ENCODE measurements around the gene KANK3. TPM values are rescaled to one million over a fixed set of nuclear protein-coding genes. Genes with fewer than 3 reads are reported as not detected.
A peak's percentile ranks its signal among the peaks of the same experiment; 100 is the strongest.

KANK3 gene
- total and polyA plus RNA-seq, 10 of the 15 experiments (the other 5 are each of a cell fraction or from before 2014, with no cell fraction given) = 0.03 to 0.93 (median 0.22) TPM; not detected in 1

- in situ Hi-C loops (cut with MboI) = no loop called here
- ChIA-PET POLR2A (interaction anchor here (0.6 kb wide), 2 partner anchors 38 to 368 kb away, joined by 4 to 5 read pairs; no protein-coding TSS in a partner anchor), RAD21 (ENCODE audit: unreplicated experiment) (no interaction called here), SMC1A (ENCODE audit: uncharacterized antibody, unreplicated experiment) (no interaction called here), CTCF (interaction anchor here (0.7 kb wide), 1 partner anchor 20 kb away, joined by 3 read pairs; no protein-coding TSS in a partner anchor)
- Histone ChIP-seq H3K9me3 (replicated peaks; ENCODE audit: control insufficient read depth, insufficient read depth, low read length) (no peaks in the 10 kb centered on the region), H3K4me1 (ENCODE audit: control insufficient read depth, insufficient read depth, low read length) (peaks cover 21% of the 10 kb centered on the region), H3K27me3 (replicated peaks in 1 of 2; ENCODE audit: control insufficient read depth in 2 of 2, insufficient read depth in 2 of 2, low read length in 1 of 2) (no peaks in the 10 kb centered on the region), H3K36me3 (ENCODE audit: control insufficient read depth in 2 of 2, insufficient read depth in 2 of 2, low read length in 1 of 2) (peaks cover 5 to 10% of the 10 kb centered on the region in 2 experiments), H2AFZ (ENCODE audit: control insufficient read depth, low read depth, low read length) (no peak overlapping the region), H3K4me3 (no peak overlapping the region), H4K20me1 (ENCODE audit: control insufficient read depth, insufficient read depth) (no peaks in the 10 kb centered on the region), H3K9ac (ENCODE audit: control insufficient read depth, insufficient read depth, low read length) (no peak overlapping the region), H3K79me2 (ENCODE audit: control insufficient read depth, insufficient read depth, low read length) (peaks cover 36% of the 10 kb centered on the region), H3K4me2 (ENCODE audit: control insufficient read depth, insufficient read depth) (peak overlapping the region; percentile 9; the same call in 1 of the 2 replicates), H3K27ac (ENCODE audit: control insufficient read depth, insufficient read depth) (no peak overlapping the region)
- no TSS peak for BruUV-seq (replicated peaks)
- DNase-seq (ENCODE audit: low read depth, low spot score) (no peak), FAIRE-seq (no peak), ATAC-seq (peak; percentile 9)
- 57% methylated on average over 13 of the region's 17 CpGs for WGBS (ENCODE audit: insufficient coverage, insufficient replicate concordance, low lambda C conversion rate, missing lambda C conversion rate)
- intact Hi-C loops (cut with micrococcal nuclease; ENCODE audit: unreplicated experiment) = loop anchor here (5.0 kb wide), 1 partner anchor 57 kb away; no protein-coding TSS in a partner anchor
- TF ChIP-seq SMAD5 (IDR thresholded peaks at IDR 0.05; ENCODE audit: low read depth) (no peak), STAT1 (conservative IDR thresholded peaks at IDR 0.05) (no peak), POLR2AphosphoS2 (IDR thresholded peaks at IDR 0.05; ENCODE audit: low read depth, low read length) (peak; percentile 74; the same call in 1 of the 2 replicates), ZNF217 (IDR thresholded peaks at IDR 0.05) (no peak), CREB1 (IDR thresholded peaks at IDR 0.05; ENCODE audit: low read depth) (no peak; the same call in 1 of the 2 replicates), CTCF (IDR thresholded peaks at IDR 0.05 in 2 of 3, conservative IDR thresholded peaks at IDR 0.05 in 1 of 3; ENCODE audit: control insufficient read depth in 2 of 3, extremely low read depth in 1 of 3, insufficient read depth in 1 of 3, low read depth in 3 of 3, low read length in 3 of 3) (peak in 1 of 3 experiments; percentile 16; a peak in 1 of 6 replicates), NFXL1 (IDR thresholded peaks at IDR 0.05; ENCODE audit: borderline replicate concordance) (no peak), RAD51 (IDR thresholded peaks at IDR 0.05) (no peak), TCF3 (IDR thresholded peaks at IDR 0.05; ENCODE audit: borderline replicate concordance, insufficient read depth, low read depth, low read length) (no peak), SMARCA5 (IDR thresholded peaks at IDR 0.05) (no peak), BRCA1 (IDR thresholded peaks at IDR 0.05; ENCODE audit: low read depth, low read length) (no peak), ATF3 (IDR thresholded peaks at IDR 0.05; ENCODE audit: borderline replicate concordance, extremely low read depth, low read depth, low read length) (no peak), YY1 (IDR thresholded peaks at IDR 0.05; ENCODE audit: low read depth, low read length) (no peak), HDAC2 (IDR thresholded peaks at IDR 0.05) (no peak), CHD1 (IDR thresholded peaks at IDR 0.05; ENCODE audit: low read depth, low read length) (no peak)
- TF ChIP-seq, protein P1, sequence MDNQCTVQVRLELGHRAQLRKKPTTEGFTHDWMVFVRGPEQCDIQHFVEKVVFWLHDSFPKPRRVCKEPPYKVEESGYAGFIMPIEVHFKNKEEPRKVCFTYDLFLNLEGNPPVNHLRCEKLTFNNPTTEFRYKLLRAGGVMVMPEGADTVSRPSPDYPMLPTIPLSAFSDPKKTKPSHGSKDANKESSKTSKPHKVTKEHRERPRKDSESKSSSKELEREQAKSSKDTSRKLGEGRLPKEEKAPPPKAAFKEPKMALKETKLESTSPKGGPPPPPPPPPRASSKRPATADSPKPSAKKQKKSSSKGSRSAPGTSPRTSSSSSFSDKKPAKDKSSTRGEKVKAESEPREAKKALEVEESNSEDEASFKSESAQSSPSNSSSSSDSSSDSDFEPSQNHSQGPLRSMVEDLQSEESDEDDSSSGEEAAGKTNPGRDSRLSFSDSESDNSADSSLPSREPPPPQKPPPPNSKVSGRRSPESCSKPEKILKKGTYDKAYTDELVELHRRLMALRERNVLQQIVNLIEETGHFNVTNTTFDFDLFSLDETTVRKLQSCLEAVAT (IDR thresholded peaks at IDR 0.05) = no peak
- TF ChIP-seq, protein P2, sequence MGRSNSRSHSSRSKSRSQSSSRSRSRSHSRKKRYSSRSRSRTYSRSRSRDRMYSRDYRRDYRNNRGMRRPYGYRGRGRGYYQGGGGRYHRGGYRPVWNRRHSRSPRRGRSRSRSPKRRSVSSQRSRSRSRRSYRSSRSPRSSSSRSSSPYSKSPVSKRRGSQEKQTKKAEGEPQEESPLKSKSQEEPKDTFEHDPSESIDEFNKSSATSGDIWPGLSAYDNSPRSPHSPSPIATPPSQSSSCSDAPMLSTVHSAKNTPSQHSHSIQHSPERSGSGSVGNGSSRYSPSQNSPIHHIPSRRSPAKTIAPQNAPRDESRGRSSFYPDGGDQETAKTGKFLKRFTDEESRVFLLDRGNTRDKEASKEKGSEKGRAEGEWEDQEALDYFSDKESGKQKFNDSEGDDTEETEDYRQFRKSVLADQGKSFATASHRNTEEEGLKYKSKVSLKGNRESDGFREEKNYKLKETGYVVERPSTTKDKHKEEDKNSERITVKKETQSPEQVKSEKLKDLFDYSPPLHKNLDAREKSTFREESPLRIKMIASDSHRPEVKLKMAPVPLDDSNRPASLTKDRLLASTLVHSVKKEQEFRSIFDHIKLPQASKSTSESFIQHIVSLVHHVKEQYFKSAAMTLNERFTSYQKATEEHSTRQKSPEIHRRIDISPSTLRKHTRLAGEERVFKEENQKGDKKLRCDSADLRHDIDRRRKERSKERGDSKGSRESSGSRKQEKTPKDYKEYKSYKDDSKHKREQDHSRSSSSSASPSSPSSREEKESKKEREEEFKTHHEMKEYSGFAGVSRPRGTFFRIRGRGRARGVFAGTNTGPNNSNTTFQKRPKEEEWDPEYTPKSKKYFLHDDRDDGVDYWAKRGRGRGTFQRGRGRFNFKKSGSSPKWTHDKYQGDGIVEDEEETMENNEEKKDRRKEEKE (IDR thresholded peaks at IDR 0.05) = no peak
These were observed 18.6 kb downstream of the KANK3 start for GRCh38 chr19:8324186-8325050.

Data from GM12878 (cell line).